Stomach (tissue), 4 donors: ENCODE results near the gene ZNF384.

Experiments used
- CTCF ChIP-seq, 7 experiments: fragments of 450-650 bp in 4 of 7; fragments of 200-600 bp in 3 of 7; sonication (generic) in 3 of 7; IDR thresholded peaks; one replicate each; pipeline ENCODE4 v1.5.1; 2016 to 2019; ENCODE audit warnings: antibody characterized with exemption in 7 of 7, control low read depth in 2 of 7, mild to moderate bottlenecking in 1 of 7
- EP300 ChIP-seq: sonication (generic); formaldehyde crosslinking; IDR thresholded peaks from one replicate; pipeline ENCODE4 v1.6.1; 2017; ENCODE audit warnings: antibody characterized with exemption
- POLR2A ChIP-seq, 4 donors: fragments of 450-650 bp; IDR thresholded peaks; one replicate each; pipeline ENCODE4 v1.6.1; 2016; ENCODE audit warnings: antibody characterized with exemption in 4 of 4, control low read depth in 2 of 4, mild to moderate bottlenecking in 1 of 4, moderate library complexity in 1 of 4
- POLR2AphosphoS5 ChIP-seq, 3 donors: sonication (generic); formaldehyde crosslinking; IDR thresholded peaks; one replicate each; pipeline ENCODE4 v1.6.1; 2016; ENCODE audit warnings: antibody characterized with exemption in 3 of 3

- no peak for TF ChIP-seq EP300
- no peak for TF ChIP-seq CTCF (IDR thresholded peaks at IDR 0.05)
- TF ChIP-seq POLR2A (IDR thresholded peaks at IDR 0.05): no peak
- no peak for TF ChIP-seq POLR2AphosphoS5 (IDR thresholded peaks at IDR 0.05)
Measured at GRCh38 chr12:6646276-6647082, 42.7 kb downstream of the ZNF384 start.
